ENCODE measurements around the gene PCED1B. TPM values are rescaled to one million over a fixed set of nuclear protein-coding genes. Genes with fewer than 3 reads are reported as not detected.

Gene PCED1B
- total RNA-seq, 1 experiment from 2014 or later, result 0.86 TPM

DNA sequence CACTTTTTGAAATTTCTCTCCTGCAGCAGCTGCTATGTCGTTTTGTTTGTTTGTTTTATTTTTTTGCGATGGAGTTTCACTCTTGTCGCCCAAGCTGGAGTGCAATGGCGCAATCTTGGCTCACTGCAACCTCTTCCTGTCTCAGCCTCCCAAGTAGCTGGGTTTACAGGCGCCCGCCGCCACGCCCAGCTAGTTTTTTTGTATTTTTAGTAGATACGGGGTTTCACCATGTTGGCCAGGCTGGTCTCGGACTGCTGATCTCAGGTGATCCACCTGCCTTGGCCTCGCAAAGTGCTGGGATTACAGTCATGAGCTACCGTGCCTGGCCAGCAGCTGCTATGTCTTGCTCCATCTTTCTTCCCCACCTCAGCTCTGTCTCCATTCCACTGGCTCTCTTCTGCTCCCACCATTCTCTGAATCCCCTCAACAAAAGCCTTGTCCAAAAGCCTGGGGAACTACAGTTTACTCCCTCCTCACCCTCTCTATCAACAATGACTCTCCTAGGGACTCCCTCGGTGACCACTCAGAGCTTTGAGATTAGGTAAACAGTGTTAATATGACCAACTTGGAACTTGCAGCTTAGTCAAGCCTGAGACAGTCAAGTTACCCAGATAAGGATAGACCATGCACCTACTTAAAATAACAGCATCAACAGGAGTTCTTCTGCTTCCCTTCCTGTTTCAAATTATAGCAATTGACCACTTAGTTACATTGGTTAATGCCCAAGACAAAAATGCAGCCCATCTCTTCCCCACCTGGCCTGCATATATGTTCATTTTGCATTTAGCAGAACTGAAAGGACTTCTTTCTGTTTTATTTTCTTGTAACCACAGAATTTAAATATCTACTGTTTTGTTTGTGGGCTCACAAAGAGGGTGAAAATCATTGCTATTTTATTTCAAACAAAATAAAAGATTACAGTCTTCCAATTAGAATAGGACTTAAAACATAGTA lies 189.4 kb downstream of the PCED1B start:
- no TSS peak for BruUV-seq (replicated peaks)
- no peaks in the 10 kb centered on the region for H3K27me3 ChIP-seq (ENCODE audit: insufficient read depth, low read length)
- RAD21 ChIA-PET (ENCODE audit: low non-redundant PET in 1 of 2, low total read pairs in 2 of 2, uncharacterized antibody in 2 of 2, unreplicated experiment in 2 of 2), result no interaction called here
- H3K4me1 ChIP-seq (ENCODE audit: control insufficient read depth in 1 of 2, insufficient read depth in 2 of 2, low read length in 2 of 2), result peaks cover 7 to 26% of the 10 kb centered on the region in 2 experiments
- H3K4me2 ChIP-seq (ENCODE audit: low read length), result no peak overlapping the region
- no peaks in the 10 kb centered on the region for H3K9me2 ChIP-seq (ENCODE audit: insufficient read depth)
- H3K9ac ChIP-seq (ENCODE audit: low read length), result no peak overlapping the region
- ATAC-seq (no peak), DNase-seq (ENCODE audit: low read depth, low spot score) (no peak)
- no peak overlapping the region for H2AFZ ChIP-seq (ENCODE audit: low read depth, low read length, poor library complexity, severe bottlenecking)
- POLR2A ChIA-PET, result no interaction called here
- no peak for TF ChIP-seq CEBPB (IDR thresholded peaks at IDR 0.05; ENCODE audit: low read depth)
- no peak for TF ChIP-seq SRF (IDR thresholded peaks at IDR 0.05; ENCODE audit: low read depth)
- TF ChIP-seq POLR2AphosphoS5 (IDR thresholded peaks at IDR 0.05; ENCODE audit: low read depth, low read length), result no peak
- no peak for TF ChIP-seq SIN3A (IDR thresholded peaks at IDR 0.05; ENCODE audit: low read depth)
- TF ChIP-seq JUND (IDR thresholded peaks at IDR 0.05), result no peak
- TF ChIP-seq EZH2 (IDR thresholded peaks at IDR 0.05), result no peak
- TF ChIP-seq SP1 (IDR thresholded peaks at IDR 0.05; ENCODE audit: low read depth), result no peak
- TF ChIP-seq ELF1 (IDR thresholded peaks at IDR 0.05; ENCODE audit: borderline replicate concordance, low read depth), result no peak
- no peak for TF ChIP-seq EZH2phosphoT487 (IDR thresholded peaks at IDR 0.05; ENCODE audit: borderline replicate concordance)
- TF ChIP-seq, protein P1, sequence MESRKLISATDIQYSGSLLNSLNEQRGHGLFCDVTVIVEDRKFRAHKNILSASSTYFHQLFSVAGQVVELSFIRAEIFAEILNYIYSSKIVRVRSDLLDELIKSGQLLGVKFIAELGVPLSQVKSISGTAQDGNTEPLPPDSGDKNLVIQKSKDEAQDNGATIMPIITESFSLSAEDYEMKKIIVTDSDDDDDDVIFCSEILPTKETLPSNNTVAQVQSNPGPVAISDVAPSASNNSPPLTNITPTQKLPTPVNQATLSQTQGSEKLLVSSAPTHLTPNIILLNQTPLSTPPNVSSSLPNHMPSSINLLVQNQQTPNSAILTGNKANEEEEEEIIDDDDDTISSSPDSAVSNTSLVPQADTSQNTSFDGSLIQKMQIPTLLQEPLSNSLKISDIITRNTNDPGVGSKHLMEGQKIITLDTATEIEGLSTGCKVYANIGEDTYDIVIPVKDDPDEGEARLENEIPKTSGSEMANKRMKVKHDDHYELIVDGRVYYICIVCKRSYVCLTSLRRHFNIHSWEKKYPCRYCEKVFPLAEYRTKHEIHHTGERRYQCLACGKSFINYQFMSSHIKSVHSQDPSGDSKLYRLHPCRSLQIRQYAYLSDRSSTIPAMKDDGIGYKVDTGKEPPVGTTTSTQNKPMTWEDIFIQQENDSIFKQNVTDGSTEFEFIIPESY (IDR thresholded peaks at IDR 0.05; ENCODE audit: extremely low read depth, insufficient replicate concordance, low read length), result no peak
- TF ChIP-seq CBX3 (IDR thresholded peaks at IDR 0.05; ENCODE audit: low read depth), result no peak
- no peak for TF ChIP-seq ZNF274 (IDR thresholded peaks at IDR 0.05; ENCODE audit: low read depth, low read length)
- no peak for TF ChIP-seq FOSL1 (IDR thresholded peaks at IDR 0.05; ENCODE audit: low read depth)
- TF ChIP-seq RAD21 (IDR thresholded peaks at IDR 0.05; ENCODE audit: low read depth), result no peak
- TF ChIP-seq, protein P2, sequence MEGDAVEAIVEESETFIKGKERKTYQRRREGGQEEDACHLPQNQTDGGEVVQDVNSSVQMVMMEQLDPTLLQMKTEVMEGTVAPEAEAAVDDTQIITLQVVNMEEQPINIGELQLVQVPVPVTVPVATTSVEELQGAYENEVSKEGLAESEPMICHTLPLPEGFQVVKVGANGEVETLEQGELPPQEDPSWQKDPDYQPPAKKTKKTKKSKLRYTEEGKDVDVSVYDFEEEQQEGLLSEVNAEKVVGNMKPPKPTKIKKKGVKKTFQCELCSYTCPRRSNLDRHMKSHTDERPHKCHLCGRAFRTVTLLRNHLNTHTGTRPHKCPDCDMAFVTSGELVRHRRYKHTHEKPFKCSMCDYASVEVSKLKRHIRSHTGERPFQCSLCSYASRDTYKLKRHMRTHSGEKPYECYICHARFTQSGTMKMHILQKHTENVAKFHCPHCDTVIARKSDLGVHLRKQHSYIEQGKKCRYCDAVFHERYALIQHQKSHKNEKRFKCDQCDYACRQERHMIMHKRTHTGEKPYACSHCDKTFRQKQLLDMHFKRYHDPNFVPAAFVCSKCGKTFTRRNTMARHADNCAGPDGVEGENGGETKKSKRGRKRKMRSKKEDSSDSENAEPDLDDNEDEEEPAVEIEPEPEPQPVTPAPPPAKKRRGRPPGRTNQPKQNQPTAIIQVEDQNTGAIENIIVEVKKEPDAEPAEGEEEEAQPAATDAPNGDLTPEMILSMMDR (IDR thresholded peaks at IDR 0.05 in 2 of 3, conservative IDR thresholded peaks at IDR 0.05 in 1 of 3; ENCODE audit: borderline replicate concordance in 1 of 3, insufficient read depth in 1 of 3, low read depth in 2 of 3, low read length in 2 of 3), result no peak
- TF ChIP-seq, protein P3, sequence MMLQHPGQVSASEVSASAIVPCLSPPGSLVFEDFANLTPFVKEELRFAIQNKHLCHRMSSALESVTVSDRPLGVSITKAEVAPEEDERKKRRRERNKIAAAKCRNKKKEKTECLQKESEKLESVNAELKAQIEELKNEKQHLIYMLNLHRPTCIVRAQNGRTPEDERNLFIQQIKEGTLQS (IDR thresholded peaks at IDR 0.05), result no peak
- TF ChIP-seq YY1 (IDR thresholded peaks at IDR 0.05; ENCODE audit: extremely low read depth, insufficient replicate concordance, low read depth, low read length), result no peak
- TF ChIP-seq, protein P4, sequence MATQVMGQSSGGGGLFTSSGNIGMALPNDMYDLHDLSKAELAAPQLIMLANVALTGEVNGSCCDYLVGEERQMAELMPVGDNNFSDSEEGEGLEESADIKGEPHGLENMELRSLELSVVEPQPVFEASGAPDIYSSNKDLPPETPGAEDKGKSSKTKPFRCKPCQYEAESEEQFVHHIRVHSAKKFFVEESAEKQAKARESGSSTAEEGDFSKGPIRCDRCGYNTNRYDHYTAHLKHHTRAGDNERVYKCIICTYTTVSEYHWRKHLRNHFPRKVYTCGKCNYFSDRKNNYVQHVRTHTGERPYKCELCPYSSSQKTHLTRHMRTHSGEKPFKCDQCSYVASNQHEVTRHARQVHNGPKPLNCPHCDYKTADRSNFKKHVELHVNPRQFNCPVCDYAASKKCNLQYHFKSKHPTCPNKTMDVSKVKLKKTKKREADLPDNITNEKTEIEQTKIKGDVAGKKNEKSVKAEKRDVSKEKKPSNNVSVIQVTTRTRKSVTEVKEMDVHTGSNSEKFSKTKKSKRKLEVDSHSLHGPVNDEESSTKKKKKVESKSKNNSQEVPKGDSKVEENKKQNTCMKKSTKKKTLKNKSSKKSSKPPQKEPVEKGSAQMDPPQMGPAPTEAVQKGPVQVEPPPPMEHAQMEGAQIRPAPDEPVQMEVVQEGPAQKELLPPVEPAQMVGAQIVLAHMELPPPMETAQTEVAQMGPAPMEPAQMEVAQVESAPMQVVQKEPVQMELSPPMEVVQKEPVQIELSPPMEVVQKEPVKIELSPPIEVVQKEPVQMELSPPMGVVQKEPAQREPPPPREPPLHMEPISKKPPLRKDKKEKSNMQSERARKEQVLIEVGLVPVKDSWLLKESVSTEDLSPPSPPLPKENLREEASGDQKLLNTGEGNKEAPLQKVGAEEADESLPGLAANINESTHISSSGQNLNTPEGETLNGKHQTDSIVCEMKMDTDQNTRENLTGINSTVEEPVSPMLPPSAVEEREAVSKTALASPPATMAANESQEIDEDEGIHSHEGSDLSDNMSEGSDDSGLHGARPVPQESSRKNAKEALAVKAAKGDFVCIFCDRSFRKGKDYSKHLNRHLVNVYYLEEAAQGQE (IDR thresholded peaks at IDR 0.05; ENCODE audit: low read depth), result no peak
- no peak for TF ChIP-seq POLR2A (IDR thresholded peaks at IDR 0.05; ENCODE audit: borderline replicate concordance, extremely low read depth, insufficient read depth, insufficient read length)
- CTCF ChIA-PET, result no interaction called here
- H3K4me3 ChIP-seq (replicated peaks in 1 of 2; ENCODE audit: low read depth in 1 of 2, low read length in 2 of 2), result no peak overlapping the region
- intact Hi-C loops (cut with micrococcal nuclease), result no loop called here
- H3K36me3 ChIP-seq (ENCODE audit: control insufficient read depth in 1 of 2, insufficient read depth in 2 of 2, low read length in 2 of 2), result no peaks in the 10 kb centered on the region
- no peaks in the 10 kb centered on the region for H3K79me2 ChIP-seq (ENCODE audit: insufficient read depth, low read length)
- no peaks in the 10 kb centered on the region for H4K20me1 ChIP-seq (ENCODE audit: insufficient read depth)
- no peaks in the 10 kb centered on the region for H3K9me3 ChIP-seq (ENCODE audit: control insufficient read depth in 1 of 2, insufficient read depth in 1 of 2, low read depth in 1 of 2, low read length in 2 of 2)
- no peak overlapping the region for H3K27ac ChIP-seq (ENCODE audit: low read depth, low read length)

Measured in HCT116 (cell line).